GM23248 (cell line): ENCODE measurements around the gene ADGRL3.

Source experiments
- EZH2 ChIP-seq: fragments of 200-600 bp; sonication (generic); IDR thresholded peaks from 2 replicates; pipeline ENCODE4 v1.6.1; 2018; ENCODE audit warnings: antibody characterized with exemption, mild to moderate bottlenecking; ENCODE audit not compliant: insufficient read depth, poor library complexity, severe bottlenecking
- EZH2phosphoT487 ChIP-seq: fragments of 200-600 bp; sonication (generic); IDR thresholded peaks from 2 replicates; pipeline ENCODE4 v1.6.1; 2018; ENCODE audit warnings: antibody characterized with exemption, moderate library complexity, mild to moderate bottlenecking, low read depth; ENCODE audit not compliant: insufficient read depth

- TF ChIP-seq EZH2phosphoT487 (no peak), EZH2 (no peak)
Observed at GRCh38 chr4:61540944-61541343, 340.8 kb downstream of the ADGRL3 start.
